Stimulated activated CD8-positive, alpha-beta memory T cell treated with anti-CD3 and anti-CD28 coated beads, Interleukin-4, amount 100 ng/mL, for 24 hours (primary cell): ENCODE measurements around the gene GPR107.
"Not testable (repeated sequence)": the region's sequence is repeated elsewhere in the genome, so short reads cannot be mapped to it uniquely, and the experiment has no call there.

ENCODE experiments used
- DNase-seq: peaks from one replicate; pipeline ENCODE4 v3.0.0-alpha.2; 2020; ENCODE audit warnings: low read depth

The GPR107 gene

DNA sequence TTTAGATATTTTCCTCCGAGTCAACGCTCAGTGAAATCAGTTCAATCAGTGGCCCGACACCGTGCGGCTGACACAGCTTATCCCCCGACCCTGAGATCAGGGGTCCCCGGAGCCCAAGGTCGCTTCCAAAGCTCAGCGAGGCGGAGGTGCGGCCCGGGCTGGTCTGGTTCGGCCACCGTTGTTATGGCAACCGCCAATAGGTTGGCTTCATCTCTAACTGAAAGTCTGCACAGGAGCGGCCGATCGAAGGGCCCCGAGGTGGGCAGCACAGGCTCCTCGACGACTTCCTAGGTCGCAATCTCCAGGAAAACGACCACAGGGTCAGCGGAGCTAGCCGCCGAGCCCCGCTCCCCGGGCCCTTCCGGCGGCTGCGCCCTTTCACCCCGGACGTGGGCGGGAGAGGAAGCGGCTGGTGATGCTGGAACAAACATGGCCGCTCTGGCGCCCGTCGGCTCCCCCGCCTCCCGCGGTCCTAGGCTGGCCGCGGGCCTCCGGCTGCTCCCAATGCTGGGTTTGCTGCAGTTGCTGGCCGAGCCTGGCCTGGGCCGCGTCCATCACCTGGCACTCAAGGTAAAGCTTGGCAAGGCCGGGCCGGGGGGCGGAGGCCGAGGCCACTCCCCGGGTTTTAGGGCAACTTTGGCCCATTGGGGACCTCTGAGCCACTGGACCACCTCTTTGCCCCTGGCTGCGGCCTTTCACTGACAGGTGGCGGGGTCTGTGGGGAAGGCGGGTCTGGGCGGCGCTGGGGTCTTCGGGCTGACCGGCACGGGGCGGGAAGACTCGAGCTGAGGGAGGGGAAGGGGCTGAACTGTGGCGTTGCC, at the start of gene GPR107:
GPR107 (plus strand) TSS at position 403 of the 821 bp plus-strand sequence; CDS start at position 430, 27 bp downstream.
- DNase-seq, result peak; percentile 73

- DNase-seq, result no peak
Measured at GRCh38 chr9:130003943-130004552, 49.7 kb upstream of the GPR107 start.

GRCh38 chr9:130006952-130007351, 46.8 kb upstream of the GPR107 start:
- DNase-seq, result not testable (repeated sequence)

- DNase-seq, result no peak
Measured at GRCh38 chr9:130008538-130008937, 45.2 kb upstream of the GPR107 start.

DNA sequence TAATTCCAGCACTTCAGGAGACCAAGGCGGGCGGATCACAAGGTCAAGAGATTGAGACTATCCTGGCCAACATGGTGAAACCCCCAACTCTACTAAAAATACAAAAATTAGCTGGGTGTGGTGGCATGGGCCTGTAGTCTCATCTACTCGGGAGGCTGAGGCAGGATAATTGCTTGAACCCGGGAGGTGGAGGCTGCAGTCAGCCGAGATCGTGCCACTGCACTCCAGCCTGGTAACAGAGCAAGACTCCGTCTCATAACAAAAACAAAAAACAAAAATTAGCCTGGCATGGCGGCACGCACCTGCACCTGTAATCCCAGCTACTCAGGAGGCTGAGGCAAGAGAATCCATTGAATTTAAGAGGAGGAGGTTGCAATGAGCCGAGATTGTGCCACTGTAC, 44.2 kb upstream of the GPR107 start:
- not testable (repeated sequence) for DNase-seq

DNA sequence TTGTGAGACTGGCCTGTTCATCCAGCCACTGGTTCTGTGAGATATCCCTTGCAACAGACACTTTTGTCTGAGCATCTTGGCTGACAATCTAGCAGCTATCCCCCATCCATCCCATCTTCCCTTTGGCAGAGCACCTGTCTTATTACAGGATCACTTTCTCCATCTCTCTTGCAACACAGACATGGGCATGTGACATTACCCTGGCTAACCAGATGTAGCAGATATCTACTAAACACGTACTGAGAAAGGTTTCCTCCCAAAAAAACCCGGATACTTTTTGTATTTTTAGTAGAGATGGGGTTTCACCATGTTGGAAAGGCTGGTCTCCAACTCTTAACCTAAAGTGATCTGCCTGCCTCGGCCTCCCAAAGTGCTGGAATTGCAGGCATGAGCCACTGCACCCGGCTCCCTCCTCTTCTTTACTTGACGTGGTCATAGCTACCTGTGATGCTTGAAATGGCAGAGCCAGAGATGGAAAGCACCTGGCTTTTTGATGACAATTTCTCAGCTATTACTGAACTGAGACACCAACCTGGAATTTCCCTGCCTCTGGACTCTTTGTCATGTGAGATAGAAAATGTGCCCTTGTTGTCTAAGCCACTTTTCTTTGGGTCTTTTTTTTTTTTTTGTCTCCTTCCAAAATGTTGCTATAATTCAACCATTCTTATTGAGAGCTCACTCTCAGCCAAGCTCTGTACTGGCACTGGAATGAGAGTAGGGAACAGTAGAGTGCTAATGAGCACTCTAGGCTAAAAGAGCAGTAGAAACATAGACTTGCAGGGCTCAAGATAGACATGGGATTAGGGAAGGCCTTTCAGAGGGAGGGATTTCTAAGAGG, 43.3 kb upstream of the GPR107 start:
- DNase-seq, result no peak

- DNase-seq, result no peak
Measured at GRCh38 chr9:130013326-130013725, 40.4 kb upstream of the GPR107 start.

- DNase-seq, result no peak
Measured at GRCh38 chr9:130015353-130016019, 38.2 kb upstream of the GPR107 start.

DNA sequence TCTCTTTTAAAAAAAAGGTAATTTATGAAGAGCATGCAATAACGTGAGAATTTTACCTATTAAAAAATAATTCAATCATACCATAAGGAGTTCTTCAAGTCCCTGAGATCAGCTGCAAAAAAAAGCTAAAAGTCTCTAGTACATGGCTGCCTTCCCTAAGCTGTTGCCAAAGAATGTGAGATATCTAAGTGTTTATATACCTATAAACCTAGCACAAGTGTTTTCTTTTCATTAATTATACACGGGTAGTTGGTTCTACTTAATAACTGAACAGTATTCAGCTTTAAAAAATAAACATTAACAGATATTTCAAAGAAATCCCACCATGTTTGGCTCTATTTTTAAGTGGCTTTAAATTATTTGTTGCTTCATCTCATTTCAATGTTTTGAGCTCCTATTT, 36.6 kb upstream of the GPR107 start:
- DNase-seq, result no peak

DNA sequence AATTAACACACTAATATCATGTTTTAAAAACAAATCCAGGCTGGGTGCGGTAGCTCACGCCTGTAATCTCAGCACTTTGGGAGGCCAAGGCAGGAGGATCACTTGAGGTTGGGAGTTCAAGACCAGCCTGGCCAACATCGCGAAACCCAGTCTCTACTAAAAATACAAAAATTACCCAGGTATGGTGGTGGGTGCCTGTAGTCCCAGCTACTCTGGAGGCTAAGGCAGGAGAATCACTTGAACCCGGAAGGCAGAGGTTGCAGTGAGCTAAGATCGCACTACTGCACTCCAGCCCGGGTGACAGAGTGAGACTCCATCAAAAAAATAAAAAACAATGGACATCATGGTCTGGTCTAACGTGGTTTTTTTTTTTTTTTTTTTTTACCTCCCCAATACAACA, 36.2 kb upstream of the GPR107 start:
- DNase-seq, result not testable (repeated sequence)

GRCh38 chr9:130018265-130018664, 35.4 kb upstream of the GPR107 start:
- DNase-seq, result no peak

DNA sequence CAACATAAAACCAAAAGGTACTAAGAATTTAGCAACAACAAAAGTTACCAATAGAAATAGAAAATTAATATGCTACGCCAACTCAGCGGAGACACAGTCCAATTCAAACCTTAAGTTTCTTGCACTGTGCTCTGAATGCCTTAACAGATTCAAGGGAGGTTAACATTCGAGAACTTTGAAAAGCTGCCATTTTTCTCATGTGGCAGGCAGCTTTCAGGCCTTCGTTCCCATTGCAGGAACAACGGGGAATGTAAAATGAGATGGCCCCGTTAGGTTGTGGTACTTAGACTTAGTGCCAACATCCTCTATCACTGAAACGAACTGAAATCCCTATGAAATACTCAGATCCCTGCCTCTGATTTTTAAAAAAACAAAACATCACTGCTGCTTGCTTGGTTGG, 33.1 kb upstream of the GPR107 start:
- DNase-seq, result no peak

DNA sequence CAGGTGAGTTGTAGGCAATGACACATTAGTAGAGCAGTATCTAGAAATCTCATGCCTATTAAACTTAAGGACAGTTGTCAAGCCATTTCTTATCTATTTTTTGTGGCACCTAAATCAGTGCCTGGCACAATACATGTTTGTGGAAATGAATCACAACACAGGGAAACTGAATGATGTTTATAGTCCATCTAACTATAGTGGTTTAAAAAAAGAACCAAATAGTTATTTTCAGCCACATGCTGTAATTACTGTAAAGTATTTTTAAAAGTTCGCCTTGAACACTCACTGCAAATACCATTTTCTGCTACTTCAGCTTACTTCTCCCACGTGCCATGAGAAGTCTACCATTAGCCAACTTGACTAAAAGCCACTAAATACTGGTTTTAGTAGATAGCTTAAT, 32.6 kb upstream of the GPR107 start:
- DNase-seq, result no peak

GRCh38 chr9:130021842-130022241, 31.9 kb upstream of the GPR107 start:
- not testable (repeated sequence) for DNase-seq

DNA sequence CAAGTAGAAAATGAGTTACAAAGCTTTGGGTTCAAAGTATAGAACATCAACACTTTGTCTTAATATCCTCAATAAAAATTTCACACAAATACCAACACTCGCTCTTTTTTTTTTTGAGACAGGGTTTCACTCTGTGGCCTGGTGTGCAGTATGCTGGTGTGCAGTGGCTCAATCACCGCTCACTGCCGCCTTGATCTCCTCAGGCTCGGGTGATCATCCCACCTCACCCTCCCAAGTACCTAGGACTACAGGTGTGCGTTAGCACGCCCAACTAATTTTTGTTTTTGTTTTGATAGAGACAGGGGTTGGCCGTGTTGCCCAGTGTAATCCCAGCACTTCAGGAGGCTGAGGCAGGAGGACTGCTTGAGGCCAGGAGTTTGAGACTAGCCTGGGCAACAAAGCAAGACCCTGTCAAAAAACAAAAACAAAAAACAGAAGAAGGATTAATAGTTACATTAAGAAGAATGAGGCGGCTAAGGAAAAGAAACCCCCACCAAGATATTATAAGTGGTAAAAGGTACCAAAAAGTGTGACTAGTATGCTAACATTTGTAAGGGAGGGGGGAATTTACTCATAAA, 31.1 kb upstream of the GPR107 start:
- no peak for DNase-seq

DNA sequence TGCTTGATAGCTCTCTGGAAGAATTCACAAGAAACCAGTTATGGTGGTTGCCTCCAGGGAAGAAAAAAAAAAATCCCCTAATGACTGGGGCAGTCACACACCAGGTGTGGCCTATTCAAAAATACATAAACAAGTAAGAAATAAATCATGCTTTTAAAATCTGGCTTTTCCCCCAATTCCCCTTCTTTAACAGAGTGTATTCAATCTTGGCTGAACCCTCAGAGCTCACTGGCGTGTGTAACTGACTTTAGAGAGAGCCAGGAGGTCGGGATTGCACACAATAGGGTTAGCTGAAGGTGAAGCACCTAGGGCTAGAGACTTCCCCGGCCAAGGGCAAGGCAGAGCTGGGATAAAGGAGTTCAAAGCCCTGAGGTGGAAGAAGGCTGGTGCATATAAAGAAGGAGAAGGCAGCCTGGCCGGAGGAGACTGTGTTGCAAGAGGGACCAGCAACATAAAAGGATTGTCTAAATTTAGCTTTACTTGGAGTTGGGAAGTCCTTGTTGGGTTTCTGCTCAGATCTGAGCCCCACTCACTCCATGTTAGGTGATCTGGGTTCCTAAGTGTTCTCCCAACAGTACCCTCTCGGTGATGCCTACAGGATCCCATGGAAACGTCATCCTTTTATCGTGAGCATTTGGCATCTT, 30.4 kb upstream of the GPR107 start:
- no peak for DNase-seq

DNA sequence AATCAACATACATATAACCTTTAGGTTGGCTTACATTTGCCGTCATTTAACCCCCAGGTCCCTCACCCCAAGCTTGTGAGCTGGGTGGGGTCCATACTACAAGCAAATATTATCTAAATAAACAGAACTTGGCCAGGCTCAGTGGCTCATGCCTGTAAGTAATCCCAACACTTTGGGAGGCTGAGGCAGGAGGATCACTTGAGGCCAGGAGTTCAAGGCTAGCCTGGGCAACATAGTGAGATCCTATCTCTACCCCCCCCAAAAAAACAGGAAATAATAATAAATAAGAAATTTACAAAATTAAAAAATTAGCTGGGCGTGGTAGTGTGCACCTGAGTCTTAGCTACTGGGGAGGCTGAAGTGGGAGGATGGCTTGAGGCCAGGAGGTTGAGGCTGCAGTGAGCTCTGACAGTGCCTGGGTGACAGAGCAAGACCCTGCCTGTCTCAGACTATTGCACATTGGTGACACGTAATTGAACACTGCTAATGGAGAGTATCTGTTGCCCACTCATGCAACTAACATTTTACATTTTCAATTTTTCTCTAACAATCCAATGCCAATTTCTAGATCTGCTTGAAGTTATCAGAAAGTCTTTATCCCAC, 29.6 kb upstream of the GPR107 start:
- no peak for DNase-seq

- DNase-seq, result no peak
Measured at GRCh38 chr9:130024597-130024994, 29.1 kb upstream of the GPR107 start.

DNA sequence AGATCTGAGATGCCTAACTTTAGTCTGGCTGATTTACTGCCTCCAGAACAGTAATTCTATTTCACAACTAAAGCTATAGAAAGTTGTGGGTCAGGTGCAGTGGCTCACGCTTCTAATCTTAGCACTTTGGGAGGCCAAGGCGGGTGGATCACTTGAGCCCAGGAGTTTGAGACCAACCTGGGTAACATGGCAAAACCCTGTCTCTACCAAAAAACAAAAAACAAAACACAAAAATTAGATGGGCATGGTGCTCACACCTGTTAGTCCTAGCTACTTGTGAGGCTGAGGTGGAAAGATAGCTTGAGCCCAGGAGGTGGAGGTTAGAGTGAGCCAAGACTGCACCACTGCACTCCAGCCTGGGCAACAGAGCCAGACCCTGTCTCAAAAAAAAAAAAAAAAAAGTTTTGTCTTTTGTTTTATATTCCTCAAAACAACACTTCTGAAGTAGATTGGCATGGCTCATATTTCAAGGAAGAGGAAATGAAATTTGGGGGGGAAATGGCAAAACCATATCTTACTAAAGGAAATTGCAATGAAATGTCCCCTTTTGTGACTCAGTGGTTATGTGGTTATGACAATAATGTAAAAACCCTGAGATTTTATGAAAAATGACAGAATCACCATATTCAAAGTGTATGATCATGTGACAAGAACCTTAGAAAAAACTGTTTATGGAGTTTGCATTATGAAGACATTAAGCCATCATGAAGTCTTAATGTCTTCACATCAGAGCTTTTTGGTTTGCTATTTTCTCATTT, 26.9 kb upstream of the GPR107 start:
- no peak for DNase-seq
